Dedifferentiated amniotic fluid mesenchymal stem cell (primary cell): ENCODE results near the gene OSBPL5.

Source experiments
- DNase-seq: peaks from one replicate; pipeline ENCODE4 v3.0.0-alpha.2; 2016; ENCODE audit errors: extremely low spot score

The OSBPL5 gene

GRCh38 chr11:3148255-3148989 lies 16.7 kb downstream of the OSBPL5 start:
- no peak for DNase-seq

DNA sequence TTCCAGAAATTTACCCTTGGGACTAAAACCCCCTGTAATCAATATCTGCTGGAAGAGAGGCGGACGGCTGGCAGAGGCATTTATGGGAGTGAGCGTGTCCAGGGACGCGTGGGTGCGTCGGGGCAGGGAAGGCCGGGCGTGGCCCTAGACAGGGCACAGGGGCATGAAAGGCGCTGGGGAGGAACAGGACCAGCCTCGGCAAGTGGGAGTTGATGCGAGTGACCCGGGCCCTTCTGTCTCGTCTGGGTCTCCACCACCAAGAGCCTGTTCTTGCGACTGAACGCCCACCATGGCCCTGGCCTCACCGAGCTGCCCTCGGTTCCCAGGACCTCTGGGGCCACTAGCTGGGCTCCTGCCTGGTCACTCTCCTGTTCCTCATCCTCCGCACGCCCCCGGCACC lies 17.5 kb downstream of the OSBPL5 start:
- no peak for DNase-seq

DNA sequence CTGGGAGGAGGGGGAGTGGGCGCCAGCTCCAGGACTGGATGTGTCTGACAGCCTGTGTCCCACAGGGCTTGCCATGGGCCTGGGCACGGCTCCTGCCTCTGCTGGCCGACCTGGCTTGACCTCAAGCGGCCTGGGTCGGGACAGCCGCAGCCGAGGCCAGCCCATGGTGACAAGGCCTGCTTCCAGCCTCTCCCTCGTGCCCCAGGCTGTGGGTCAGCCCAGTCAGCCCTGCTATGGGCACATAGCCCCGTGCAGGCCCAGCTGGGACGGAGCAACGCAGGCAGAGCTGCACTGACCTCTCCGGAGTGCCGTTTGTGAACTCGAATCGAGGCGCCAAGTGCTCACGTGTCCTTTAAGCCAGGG lies 17.9 kb downstream of the OSBPL5 start:
- DNase-seq = no peak

- DNase-seq = peak; percentile 39
These were observed 18.4 kb downstream of the OSBPL5 start for GRCh38 chr11:3146612-3147256.

GRCh38 chr11:3145206-3145520 lies 19.9 kb downstream of the OSBPL5 start:
- DNase-seq = no peak

GRCh38 chr11:3144296-3145205 lies 20.6 kb downstream of the OSBPL5 start:
- DNase-seq = no peak

GRCh38 chr11:3143136-3143880 lies 21.8 kb downstream of the OSBPL5 start:
- DNase-seq = no peak

- no peak for DNase-seq
These were observed 24.9 kb downstream of the OSBPL5 start for GRCh38 chr11:3140291-3140603.

DNA sequence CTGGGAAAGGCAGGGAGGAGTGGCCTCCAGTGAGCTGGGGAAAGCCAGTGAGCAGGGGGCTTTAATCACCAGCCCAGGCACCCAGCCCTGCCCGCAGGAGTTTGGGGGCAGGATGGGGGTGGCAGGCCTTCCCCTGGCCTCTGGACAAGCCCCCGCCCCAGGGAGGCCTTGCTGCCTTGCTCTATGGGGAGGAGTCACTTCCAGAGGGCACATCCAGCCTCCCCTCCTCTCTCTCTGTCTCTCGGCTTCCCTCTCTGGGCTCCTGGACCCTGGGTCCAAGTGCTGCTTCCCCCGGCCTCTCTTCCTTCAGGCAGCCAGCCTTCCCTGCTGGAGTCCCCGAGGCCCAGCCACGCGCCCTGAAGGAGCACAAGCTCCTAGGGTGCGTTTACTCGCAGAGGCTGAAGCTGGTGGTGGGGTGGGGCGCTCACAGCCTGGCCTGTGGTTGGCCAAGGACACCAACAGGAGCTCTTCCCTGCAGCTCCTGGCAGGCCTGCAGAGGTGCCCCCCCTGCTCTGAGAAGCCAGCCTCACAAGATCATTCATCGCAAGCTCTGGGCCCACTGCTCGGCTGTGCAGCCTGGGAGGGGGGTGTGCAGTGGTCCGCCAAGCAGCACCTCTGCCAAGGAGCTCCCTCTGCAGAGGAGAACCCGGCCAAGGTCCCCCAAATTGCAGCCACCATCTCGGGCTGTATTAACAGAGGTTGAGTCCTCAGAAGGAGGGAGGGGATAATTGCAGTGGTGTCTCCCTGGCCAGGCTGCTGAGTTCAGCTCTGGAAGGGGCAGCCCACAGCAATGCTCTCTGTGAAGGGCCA lies 25.4 kb downstream of the OSBPL5 start:
- DNase-seq = no peak

DNA sequence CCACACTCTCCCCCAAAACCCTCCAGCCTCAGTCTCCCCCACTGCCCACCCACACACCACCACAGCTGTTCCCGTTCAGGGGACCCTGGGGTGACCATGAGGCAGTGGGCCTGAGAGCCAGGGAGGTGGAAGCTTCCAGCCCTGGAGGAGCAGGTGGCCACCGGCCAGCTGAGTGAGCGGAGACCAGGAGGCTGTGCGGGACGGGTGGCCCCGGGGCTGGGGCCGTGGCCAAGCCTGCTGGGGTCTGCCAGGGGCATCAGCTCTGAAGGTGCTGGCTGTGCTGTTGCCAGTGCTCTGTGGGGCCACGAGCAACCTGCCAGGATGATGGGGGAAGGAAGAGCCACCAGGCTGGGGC lies 26.0 kb downstream of the OSBPL5 start:
- DNase-seq = no peak

- DNase-seq = no peak
These were observed 26.7 kb downstream of the OSBPL5 start for GRCh38 chr11:3138178-3139085.

DNA sequence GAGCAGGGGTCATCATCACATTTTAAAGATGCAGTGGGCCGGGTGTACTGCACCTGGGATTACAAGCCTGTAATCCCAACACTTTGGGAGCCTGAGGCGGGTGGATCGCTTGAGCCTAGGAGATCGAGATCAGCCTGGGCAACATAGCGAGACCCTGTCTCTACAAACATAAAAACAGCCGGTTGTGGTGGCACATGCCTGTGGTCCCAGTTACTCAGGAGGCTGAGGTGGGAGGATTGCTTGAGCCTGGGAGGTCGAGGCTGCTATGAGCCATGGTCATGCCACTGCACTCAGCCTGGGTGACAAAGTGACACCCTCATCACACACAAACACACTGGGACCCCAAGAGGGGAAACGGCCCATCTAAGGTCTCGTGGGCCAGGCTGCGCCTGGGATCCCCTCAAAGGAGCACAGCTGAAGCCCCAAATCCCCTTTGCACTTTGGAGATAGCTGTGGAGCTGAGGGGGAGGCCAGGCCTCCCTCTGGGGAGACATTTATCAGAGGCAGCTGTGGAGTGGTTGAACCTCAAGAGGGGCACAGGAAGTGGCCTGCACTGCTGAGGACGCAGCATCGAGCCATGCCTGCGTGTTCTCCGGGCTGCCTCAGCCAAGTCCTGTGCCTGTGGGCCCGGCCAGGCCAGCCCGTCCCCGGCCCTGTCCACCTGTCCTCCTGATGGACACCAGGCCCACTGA lies 27.5 kb downstream of the OSBPL5 start:
- no peak for DNase-seq

DNA sequence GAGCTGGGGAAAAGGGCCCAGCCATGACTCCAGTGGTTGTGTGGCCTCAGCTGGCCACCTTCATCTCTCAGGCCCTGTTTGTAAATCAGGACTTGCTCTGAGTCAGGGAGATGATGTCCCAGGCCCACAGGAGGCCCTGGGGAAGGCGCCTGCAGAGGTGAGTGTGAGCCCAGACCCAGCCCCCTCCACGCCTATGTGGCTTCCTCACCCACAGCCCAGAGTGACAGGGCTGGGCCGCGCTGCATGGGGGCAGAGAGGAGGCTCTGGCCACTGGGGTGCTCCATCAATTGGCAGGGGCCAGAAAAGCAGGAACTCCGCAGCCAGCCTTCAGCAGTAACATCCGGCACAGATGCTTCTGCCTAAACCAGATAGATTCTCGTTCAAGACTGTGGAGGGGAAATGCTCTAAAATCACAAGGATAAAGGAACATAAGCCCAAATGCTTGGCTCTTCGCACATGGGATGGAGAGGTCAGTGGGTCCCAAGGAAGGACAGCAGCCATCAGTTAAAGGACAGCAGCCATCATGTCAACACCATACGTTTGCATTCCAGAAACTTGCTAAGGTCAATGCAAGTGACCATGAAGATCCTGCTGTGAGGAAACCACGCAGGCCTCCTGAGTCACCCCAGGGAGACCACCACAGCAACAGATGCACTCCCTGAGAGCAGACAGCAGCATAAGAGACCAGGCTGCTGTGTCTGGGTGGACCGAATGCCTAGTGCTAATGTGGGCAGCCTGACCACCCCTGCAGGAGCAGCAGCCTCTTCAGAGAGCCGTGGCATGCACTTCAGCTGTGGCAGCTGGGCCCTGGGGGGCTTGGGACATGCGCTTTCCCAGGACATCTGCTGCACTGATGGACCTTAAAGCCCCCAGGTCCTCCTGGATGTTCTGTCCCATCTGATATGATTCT lies 28.3 kb downstream of the OSBPL5 start:
- DNase-seq = no peak

GRCh38 chr11:3135481-3136440 lies 29.3 kb downstream of the OSBPL5 start:
- DNase-seq = no peak

GRCh38 chr11:3134651-3135480 lies 30.2 kb downstream of the OSBPL5 start:
- no peak for DNase-seq

GRCh38 chr11:3134218-3134621 lies 30.9 kb downstream of the OSBPL5 start:
- DNase-seq = no peak
